ENCODE measurements around the gene CD99. TPM values are rescaled to one million over a fixed set of nuclear protein-coding genes. Genes with fewer than 3 reads are reported as not detected.
"Not testable (repeated sequence)": the region's sequence is repeated elsewhere in the genome, so short reads cannot be mapped to it uniquely, and the experiment has no call there.

Gene CD99
- total RNA-seq, 1 experiment from 2014 or later: 77.9 TPM

DNA sequence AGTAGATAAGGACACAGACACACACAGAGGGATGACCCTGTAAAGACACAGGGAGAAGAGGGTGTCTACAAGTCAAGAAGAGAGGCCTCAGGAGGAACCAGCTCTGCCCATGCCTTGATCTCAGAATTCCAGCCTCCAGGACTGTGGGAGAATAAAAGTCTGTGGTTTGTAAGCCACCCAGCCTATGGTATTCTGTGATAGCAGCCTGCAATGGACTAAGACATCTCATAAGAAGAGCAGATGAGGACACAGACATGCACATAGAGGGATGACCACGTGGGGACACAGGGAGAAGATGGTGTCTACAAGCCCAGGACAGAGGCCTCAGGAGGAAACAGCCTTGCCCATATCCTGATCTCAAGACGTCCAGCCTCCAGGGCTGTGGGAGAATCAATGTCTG is 70.2 kb downstream of the CD99 start (continued):
- no peak for TF ChIP-seq CBFB (CRISPR knock-in tag; IDR thresholded peaks at IDR 0.05; ENCODE audit: low read depth)
- TF ChIP-seq CREM (CRISPR knock-in tag; IDR thresholded peaks at IDR 0.05): no peak
- TF ChIP-seq, protein P1, sequence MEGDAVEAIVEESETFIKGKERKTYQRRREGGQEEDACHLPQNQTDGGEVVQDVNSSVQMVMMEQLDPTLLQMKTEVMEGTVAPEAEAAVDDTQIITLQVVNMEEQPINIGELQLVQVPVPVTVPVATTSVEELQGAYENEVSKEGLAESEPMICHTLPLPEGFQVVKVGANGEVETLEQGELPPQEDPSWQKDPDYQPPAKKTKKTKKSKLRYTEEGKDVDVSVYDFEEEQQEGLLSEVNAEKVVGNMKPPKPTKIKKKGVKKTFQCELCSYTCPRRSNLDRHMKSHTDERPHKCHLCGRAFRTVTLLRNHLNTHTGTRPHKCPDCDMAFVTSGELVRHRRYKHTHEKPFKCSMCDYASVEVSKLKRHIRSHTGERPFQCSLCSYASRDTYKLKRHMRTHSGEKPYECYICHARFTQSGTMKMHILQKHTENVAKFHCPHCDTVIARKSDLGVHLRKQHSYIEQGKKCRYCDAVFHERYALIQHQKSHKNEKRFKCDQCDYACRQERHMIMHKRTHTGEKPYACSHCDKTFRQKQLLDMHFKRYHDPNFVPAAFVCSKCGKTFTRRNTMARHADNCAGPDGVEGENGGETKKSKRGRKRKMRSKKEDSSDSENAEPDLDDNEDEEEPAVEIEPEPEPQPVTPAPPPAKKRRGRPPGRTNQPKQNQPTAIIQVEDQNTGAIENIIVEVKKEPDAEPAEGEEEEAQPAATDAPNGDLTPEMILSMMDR (IDR thresholded peaks at IDR 0.05): no peak
- TF ChIP-seq, protein P2, sequence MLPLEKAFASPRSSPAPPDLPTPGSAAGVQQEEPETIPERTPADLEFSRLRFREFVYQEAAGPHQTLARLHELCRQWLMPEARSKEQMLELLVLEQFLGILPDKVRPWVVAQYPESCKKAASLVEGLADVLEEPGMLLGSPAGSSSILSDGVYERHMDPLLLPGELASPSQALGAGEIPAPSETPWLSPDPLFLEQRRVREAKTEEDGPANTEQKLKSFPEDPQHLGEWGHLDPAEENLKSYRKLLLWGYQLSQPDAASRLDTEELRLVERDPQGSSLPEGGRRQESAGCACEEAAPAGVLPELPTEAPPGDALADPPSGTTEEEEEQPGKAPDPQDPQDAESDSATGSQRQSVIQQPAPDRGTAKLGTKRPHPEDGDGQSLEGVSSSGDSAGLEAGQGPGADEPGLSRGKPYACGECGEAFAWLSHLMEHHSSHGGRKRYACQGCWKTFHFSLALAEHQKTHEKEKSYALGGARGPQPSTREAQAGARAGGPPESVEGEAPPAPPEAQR (CRISPR knock-in tag; IDR thresholded peaks at IDR 0.05): no peak
- TF ChIP-seq OVOL2 (CRISPR knock-in tag; IDR thresholded peaks at IDR 0.05; ENCODE audit: borderline replicate concordance): no peak
- TF ChIP-seq TCF7 (CRISPR knock-in tag; IDR thresholded peaks at IDR 0.05; ENCODE audit: low read depth): no peak
- TF ChIP-seq, protein P3, sequence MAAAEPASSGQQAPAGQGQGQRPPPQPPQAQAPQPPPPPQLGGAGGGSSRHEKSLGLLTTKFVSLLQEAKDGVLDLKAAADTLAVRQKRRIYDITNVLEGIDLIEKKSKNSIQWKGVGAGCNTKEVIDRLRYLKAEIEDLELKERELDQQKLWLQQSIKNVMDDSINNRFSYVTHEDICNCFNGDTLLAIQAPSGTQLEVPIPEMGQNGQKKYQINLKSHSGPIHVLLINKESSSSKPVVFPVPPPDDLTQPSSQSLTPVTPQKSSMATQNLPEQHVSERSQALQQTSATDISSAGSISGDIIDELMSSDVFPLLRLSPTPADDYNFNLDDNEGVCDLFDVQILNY (CRISPR knock-in tag; IDR thresholded peaks at IDR 0.05): no peak

DNA sequence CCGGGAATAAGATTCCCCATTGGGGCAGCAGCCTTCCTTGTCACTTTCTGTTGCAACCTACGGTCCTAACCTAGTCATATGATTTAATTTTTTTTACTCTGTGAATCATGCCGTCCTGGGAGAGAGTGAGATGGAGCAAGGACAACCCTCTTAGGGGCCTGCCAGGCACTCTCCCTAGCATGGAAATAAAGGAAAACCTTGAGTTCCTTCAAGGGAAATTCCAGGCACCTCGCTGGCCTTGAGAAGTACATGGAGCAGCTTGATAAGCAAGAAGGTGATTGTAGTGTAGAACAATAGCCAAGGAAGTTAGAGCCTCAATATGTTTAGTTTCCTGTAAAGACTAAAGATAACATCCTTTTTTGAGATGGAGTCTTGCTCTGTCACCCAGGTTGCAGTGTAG is 71.6 kb downstream of the CD99 start:
- Mint-ChIP-seq H3K9me3 (peaks cover 16% of the 10 kb centered on the region), H3K4me1 (peaks cover 19% of the 10 kb centered on the region)
- ATAC-seq; H3K36me3 Mint-ChIP-seq; CTCF ChIA-PET; H3K27me3 Mint-ChIP-seq (ENCODE audit: low read depth); POLR2A ChIA-PET; DNase-seq (ENCODE audit: low spot score); H3K27ac Mint-ChIP-seq; H3K4me3 Mint-ChIP-seq: not testable (repeated sequence)

DNA sequence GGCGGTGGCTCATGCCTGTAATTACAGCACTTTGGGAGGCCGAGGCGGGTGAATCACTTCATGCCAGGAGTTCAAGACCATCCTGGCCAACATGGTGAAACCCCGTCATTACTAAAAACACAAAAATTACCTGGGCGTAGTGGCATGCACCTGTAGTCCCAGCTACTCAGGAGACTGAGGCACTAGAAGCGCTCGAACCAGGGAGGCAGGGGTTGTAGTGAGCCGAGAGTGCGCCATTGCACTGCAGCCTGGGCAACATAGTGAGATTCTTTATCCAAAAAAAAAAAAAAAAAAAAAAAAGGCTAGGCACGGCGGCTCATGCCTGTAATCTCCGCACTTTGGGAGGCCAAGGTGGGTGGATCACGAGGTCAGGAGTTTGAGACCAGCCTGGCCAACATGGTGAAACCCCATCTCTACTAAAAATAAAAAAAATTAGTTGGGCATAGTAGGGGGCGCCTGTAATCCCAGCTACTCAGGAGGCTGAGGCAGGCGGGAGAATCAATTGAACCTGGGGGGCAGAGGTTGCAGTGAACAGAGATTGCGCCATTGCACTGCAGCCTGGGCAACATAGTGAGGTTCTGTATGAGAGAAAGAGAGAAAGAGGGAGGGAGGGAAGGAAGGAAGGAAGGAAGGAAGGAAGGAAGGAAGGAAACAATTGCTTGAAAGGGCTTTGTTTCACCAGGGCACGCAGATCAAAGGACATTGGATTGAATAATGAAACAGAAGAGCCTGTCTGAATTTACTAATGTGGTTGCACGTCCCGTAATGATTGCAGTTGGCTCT is 73.9 kb downstream of the CD99 start:
- H3K27me3 Mint-ChIP-seq (ENCODE audit: low read depth); H3K27ac Mint-ChIP-seq; CTCF ChIA-PET; POLR2A ChIA-PET; H3K36me3 Mint-ChIP-seq; ATAC-seq; H3K4me3 Mint-ChIP-seq; DNase-seq (ENCODE audit: low spot score): not testable (repeated sequence)
- Mint-ChIP-seq H3K4me1 (peaks cover 26% of the 10 kb centered on the region), H3K9me3 (peaks cover 21% of the 10 kb centered on the region)
- TF ChIP-seq ZNF121 (CRISPR knock-in tag; IDR thresholded peaks at IDR 0.05): peak; percentile 90

DNA sequence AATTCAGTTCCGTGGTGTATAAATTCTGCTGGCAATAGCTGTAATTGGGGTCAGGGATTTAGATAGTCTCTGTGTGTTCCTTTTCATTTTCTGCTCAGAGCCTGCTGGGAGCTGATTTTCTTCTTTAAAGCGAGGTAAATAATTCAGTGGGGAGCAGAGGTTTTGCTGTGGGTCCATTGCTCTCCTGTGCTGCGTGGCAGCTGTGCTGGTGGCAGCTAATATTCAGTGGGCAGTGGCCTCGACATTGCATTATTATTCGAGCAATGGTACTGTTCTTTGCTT is 74.4 kb downstream of the CD99 start:
- DNase-seq (ENCODE audit: low spot score) (no peak), ATAC-seq (no peak)
- no peak for TF ChIP-seq TCF7 (CRISPR knock-in tag; IDR thresholded peaks at IDR 0.05; ENCODE audit: low read depth)
- no peak for TF ChIP-seq JUN (CRISPR knock-in tag; IDR thresholded peaks at IDR 0.05)
- no peak for TF ChIP-seq ZNF317 (CRISPR knock-in tag; IDR thresholded peaks at IDR 0.05; ENCODE audit: borderline replicate concordance, low read depth)
- no peak for TF ChIP-seq HMGA2 (CRISPR knock-in tag; IDR thresholded peaks at IDR 0.05)
- TF ChIP-seq NR3C1 (CRISPR knock-in tag; conservative IDR thresholded peaks at IDR 0.05; ENCODE audit: low read depth): no peak
- TF ChIP-seq ZNF121 (CRISPR knock-in tag; IDR thresholded peaks at IDR 0.05): no peak
- TF ChIP-seq MXD4 (CRISPR knock-in tag; IDR thresholded peaks at IDR 0.05; ENCODE audit: borderline replicate concordance): no peak
- no peak for TF ChIP-seq ATF1 (CRISPR knock-in tag; IDR thresholded peaks at IDR 0.05)
- Mint-ChIP-seq H3K27ac (no peak overlapping the region), H3K9me3 (peaks cover 27% of the 10 kb centered on the region), H3K36me3 (peaks cover 5% of the 10 kb centered on the region; the same call in 1 of the 2 replicates), H3K27me3 (ENCODE audit: low read depth) (no peaks in the 10 kb centered on the region; the same call in 1 of the 2 replicates), H3K4me1 (peaks cover 26% of the 10 kb centered on the region), H3K4me3 (no peak overlapping the region)
- ChIA-PET CTCF (no interaction called here), POLR2A (no interaction called here)

All from WTC11 (cell line).